Measurements from ENCODE around the gene TNFRSF19.

- no peak for TF ChIP-seq EZH2 (IDR thresholded peaks at IDR 0.05; ENCODE audit: borderline replicate concordance, low read length)
- TF ChIP-seq CTCF (IDR thresholded peaks at IDR 0.05; ENCODE audit: low read length), result no peak
Observed at GRCh38 chr13:23574421-23575145, 4.4 kb downstream of the TNFRSF19 start.
